ENCODE measurements around the gene CORO7. TPM values are rescaled to one million over a fixed set of nuclear protein-coding genes. Genes with fewer than 3 reads are reported as not detected.

The CORO7 gene
- total RNA-seq, 1 experiment from 2014 or later, result 14.3 TPM

DNA sequence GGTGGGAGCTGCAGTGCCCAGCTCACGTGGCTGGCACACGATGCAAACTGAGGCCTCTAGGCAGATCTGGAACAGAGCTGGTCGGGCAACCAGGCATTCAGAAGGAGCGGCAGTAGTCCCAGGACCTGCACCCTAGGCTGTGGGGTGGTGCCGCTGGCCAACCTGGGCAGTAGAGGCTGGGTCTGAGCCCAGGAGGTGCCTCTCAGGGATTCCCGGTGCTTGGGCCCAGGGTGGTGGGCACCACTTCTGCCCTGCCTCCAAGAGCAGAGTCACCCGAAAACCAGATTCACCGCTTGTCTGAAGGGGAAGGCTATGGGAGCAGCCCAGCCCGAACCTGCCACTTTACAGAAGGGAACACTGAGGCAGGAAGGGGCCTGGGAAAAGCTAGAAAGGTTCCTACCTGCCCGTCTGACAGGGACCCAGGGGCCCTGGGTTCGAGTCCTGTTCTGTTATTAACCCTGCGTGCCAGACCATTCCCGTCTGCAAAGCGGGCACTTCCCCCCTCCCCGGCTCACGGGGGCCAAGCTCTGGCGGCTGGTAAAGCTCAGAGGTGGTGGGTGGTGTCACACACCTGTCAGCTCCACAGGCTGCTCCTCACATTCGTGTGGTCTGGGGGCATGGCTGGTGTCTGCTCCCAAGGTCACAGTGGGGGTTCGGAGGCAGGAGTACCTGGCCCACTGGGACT, 83.6 kb downstream of the CORO7 start:
- H2AFZ ChIP-seq (ENCODE audit: low read length), result no peak overlapping the region
- BruUV-seq (replicated peaks), result no TSS peak
- no peaks in the 10 kb centered on the region for H3F3A ChIP-seq (ENCODE audit: low read length, unreplicated experiment)
- no peaks in the 10 kb centered on the region for H3K27me3 ChIP-seq (ENCODE audit: low read length)
- TF ChIP-seq EZH2phosphoT487 (IDR thresholded peaks at IDR 0.05; ENCODE audit: borderline replicate concordance, low read length) (no peak), EZH2 (IDR thresholded peaks at IDR 0.05; ENCODE audit: low read length, unreplicated experiment) (no peak)
- TF ChIP-seq, protein P1, sequence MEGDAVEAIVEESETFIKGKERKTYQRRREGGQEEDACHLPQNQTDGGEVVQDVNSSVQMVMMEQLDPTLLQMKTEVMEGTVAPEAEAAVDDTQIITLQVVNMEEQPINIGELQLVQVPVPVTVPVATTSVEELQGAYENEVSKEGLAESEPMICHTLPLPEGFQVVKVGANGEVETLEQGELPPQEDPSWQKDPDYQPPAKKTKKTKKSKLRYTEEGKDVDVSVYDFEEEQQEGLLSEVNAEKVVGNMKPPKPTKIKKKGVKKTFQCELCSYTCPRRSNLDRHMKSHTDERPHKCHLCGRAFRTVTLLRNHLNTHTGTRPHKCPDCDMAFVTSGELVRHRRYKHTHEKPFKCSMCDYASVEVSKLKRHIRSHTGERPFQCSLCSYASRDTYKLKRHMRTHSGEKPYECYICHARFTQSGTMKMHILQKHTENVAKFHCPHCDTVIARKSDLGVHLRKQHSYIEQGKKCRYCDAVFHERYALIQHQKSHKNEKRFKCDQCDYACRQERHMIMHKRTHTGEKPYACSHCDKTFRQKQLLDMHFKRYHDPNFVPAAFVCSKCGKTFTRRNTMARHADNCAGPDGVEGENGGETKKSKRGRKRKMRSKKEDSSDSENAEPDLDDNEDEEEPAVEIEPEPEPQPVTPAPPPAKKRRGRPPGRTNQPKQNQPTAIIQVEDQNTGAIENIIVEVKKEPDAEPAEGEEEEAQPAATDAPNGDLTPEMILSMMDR (conservative IDR thresholded peaks at IDR 0.05; ENCODE audit: low read depth, low read length), result no peak
- no peak overlapping the region for H3K9ac ChIP-seq (ENCODE audit: low read length)
- no peak for DNase-seq
- H3K36me3 ChIP-seq (ENCODE audit: low read depth, low read length), result no peaks in the 10 kb centered on the region
- H3K9me2 ChIP-seq (replicated peaks; ENCODE audit: low read length), result no peaks in the 10 kb centered on the region
- ATAC-seq, result no peak
- H3K4me1 ChIP-seq (ENCODE audit: insufficient read depth, low read length), result no peaks in the 10 kb centered on the region
- no peak overlapping the region for H3K4me2 ChIP-seq (ENCODE audit: low read length)
- no peaks in the 10 kb centered on the region for H4K20me1 ChIP-seq (ENCODE audit: low read length)
- H3K4me3 ChIP-seq (ENCODE audit: low read length), result no peak overlapping the region
- no peak overlapping the region for H3K27ac ChIP-seq (ENCODE audit: low read length)
- ChIA-PET CTCF (no interaction called here), POLR2A (ENCODE audit: unreplicated experiment) (interaction anchor here (0.5 kb wide), 1 partner anchor 79 kb away, joined by 3 read pairs; no protein-coding TSS in a partner anchor)
- no peaks in the 10 kb centered on the region for H3K79me2 ChIP-seq (ENCODE audit: low read length)
- intact Hi-C loops (cut with micrococcal nuclease), result no loop called here
- H3K9me3 ChIP-seq (ENCODE audit: low read length), result no peaks in the 10 kb centered on the region

DNA sequence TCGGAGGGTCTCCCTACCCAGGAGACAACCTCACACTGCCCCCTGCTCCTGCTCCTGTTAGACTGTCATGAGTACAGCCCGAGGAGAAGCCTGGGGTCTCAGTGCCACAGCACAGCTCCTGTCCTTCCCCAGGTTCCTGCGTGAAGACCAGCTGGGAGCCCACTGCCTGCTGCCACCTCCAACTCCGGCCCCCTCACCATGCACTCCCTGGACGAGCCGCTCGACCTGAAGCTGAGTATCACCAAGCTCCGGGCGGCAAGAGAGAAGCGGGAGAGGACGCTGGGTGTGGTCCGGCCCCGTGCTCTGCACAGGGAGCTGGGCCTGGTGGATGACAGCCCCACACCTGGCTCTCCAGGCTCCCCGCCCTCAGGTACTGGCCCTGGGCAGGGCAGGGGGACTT, 84.3 kb downstream of the CORO7 start:
- H3K79me2 ChIP-seq (ENCODE audit: low read length), result 0 out of 2 replicates have a peak, but pooled peaks cover 3% of the 10 kb centered on the region
- TF ChIP-seq, protein P1 (conservative IDR thresholded peaks at IDR 0.05; ENCODE audit: low read depth, low read length), result no peak
- TF ChIP-seq EZH2phosphoT487 (IDR thresholded peaks at IDR 0.05; ENCODE audit: borderline replicate concordance, low read length), result no peak
- no peak for TF ChIP-seq EZH2 (IDR thresholded peaks at IDR 0.05; ENCODE audit: low read length, unreplicated experiment)
- no peaks in the 10 kb centered on the region for H3K4me1 ChIP-seq (ENCODE audit: insufficient read depth, low read length)
- H2AFZ ChIP-seq (ENCODE audit: low read length), result no peak overlapping the region
- ChIA-PET POLR2A (ENCODE audit: unreplicated experiment) (no interaction called here), CTCF (interaction anchor here (0.7 kb wide), 1 partner anchor 49 kb away, joined by 3 read pairs; no protein-coding TSS in a partner anchor)
- H3K9me2 ChIP-seq (replicated peaks; ENCODE audit: low read length), result no peaks in the 10 kb centered on the region
- no peak overlapping the region for H3K9ac ChIP-seq (ENCODE audit: low read length)
- H3K36me3 ChIP-seq (ENCODE audit: low read depth, low read length), result no peaks in the 10 kb centered on the region
- H3K9me3 ChIP-seq (ENCODE audit: low read length), result no peaks in the 10 kb centered on the region
- no peaks in the 10 kb centered on the region for H3K27me3 ChIP-seq (ENCODE audit: low read length)
- no peak overlapping the region for H3K27ac ChIP-seq (ENCODE audit: low read length)
- H3F3A ChIP-seq (ENCODE audit: low read length, unreplicated experiment), result no peaks in the 10 kb centered on the region
- no peak overlapping the region for H3K4me2 ChIP-seq (ENCODE audit: low read length)
- no peak overlapping the region for H3K4me3 ChIP-seq (ENCODE audit: low read length)
- DNase-seq (no peak), ATAC-seq (no peak)
- H4K20me1 ChIP-seq (ENCODE audit: low read length), result no peaks in the 10 kb centered on the region
- BruUV-seq (replicated peaks), result no TSS peak
- intact Hi-C loops (cut with micrococcal nuclease), result no loop called here

DNA sequence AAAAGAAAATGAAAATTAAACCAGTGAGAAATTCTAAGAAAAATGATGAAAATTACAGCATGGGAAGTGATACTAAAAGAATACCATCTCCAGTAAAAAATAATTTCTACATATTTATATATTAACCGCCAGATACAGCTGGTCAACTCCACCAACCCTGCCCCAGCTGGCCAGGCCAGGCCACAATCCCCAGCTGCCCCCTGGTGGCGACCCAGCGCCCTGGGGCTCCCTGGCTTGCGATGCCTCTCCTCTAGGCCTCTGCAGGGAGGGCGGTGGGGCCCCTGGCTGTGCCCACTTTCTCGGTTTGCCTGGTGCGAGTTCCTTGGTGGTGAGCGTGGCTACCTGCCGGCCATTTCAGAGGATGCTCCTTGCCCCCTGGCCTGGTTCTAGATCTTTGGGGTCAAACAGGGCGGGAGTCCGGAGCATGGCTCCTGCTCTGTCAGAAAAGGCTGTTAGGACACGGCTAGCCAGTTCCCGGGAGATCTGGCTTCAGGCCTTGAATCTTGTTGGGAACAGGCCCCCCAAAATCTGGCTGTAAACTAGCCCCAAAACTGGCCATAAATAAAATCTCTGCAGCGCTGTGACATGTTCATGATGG, 86.0 kb downstream of the CORO7 start:
- no peaks in the 10 kb centered on the region for H3K9me2 ChIP-seq (replicated peaks; ENCODE audit: low read length)
- DNase-seq (peak; percentile 66), ATAC-seq (peak; percentile 93)
- ChIA-PET POLR2A (ENCODE audit: unreplicated experiment) (no interaction called here), CTCF (interaction anchor here (0.6 to 3.1 kb wide), 4 partner anchors 40 to 130 kb away, joined by 5 to 9 read pairs (median 6); no protein-coding TSS in a partner anchor)
- H3F3A ChIP-seq (ENCODE audit: low read length, unreplicated experiment), result no peaks in the 10 kb centered on the region
- peaks cover 4% of the 10 kb centered on the region; the same call in 1 of the 2 replicates for H3K79me2 ChIP-seq (ENCODE audit: low read length)
- no peaks in the 10 kb centered on the region for H3K27me3 ChIP-seq (ENCODE audit: low read length)
- no peak overlapping the region for H3K9ac ChIP-seq (ENCODE audit: low read length)
- H3K27ac ChIP-seq (ENCODE audit: low read length), result no peak overlapping the region
- intact Hi-C loops (cut with micrococcal nuclease), result loop anchor here (1.0 kb wide), 1 partner anchor 42 kb away; no protein-coding TSS in a partner anchor
- no peaks in the 10 kb centered on the region for H3K36me3 ChIP-seq (ENCODE audit: low read depth, low read length)
- H4K20me1 ChIP-seq (ENCODE audit: low read length), result no peaks in the 10 kb centered on the region
- no peak overlapping the region for H2AFZ ChIP-seq (ENCODE audit: low read length)
- no TSS peak for BruUV-seq (replicated peaks)
- H3K4me3 ChIP-seq (ENCODE audit: low read length), result no peak overlapping the region
- TF ChIP-seq EZH2phosphoT487 (IDR thresholded peaks at IDR 0.05; ENCODE audit: borderline replicate concordance, low read length) (no peak), EZH2 (IDR thresholded peaks at IDR 0.05; ENCODE audit: low read length, unreplicated experiment) (no peak)
- TF ChIP-seq, protein P1 (conservative IDR thresholded peaks at IDR 0.05; ENCODE audit: low read depth, low read length), result peak; percentile 83
- H3K9me3 ChIP-seq (ENCODE audit: low read length), result no peaks in the 10 kb centered on the region
- no peak overlapping the region for H3K4me2 ChIP-seq (ENCODE audit: low read length)
- H3K4me1 ChIP-seq (ENCODE audit: insufficient read depth, low read length), result no peaks in the 10 kb centered on the region
